HepG2 (cell line): ENCODE measurements around the gene MIA2. TPM values are rescaled to one million over a fixed set of nuclear protein-coding genes. Genes with fewer than 3 reads are reported as not detected.

ENCODE experiments used
- ARID2 ChIP-seq: sonication (generic); formaldehyde crosslinking; IDR thresholded peaks from 2 replicates; pipeline ENCODE4 v1.8.1; 2022; ENCODE audit warnings: mild to moderate bottlenecking, missing genetic modification reagents, borderline replicate concordance
- E2F5 ChIP-seq: sonication (generic); formaldehyde crosslinking; conservative IDR thresholded peaks from 2 replicates; pipeline ENCODE4 v1.4.0; 2020; ENCODE audit warnings: missing genetic modification reagents
- ELK4 ChIP-seq: sonication (generic); formaldehyde crosslinking; IDR thresholded peaks from 2 replicates; pipeline ENCODE4 v1.9.0; 2021; ENCODE audit warnings: missing genetic modification reagents, borderline replicate concordance
- HNF4A ChIP-seq: sonication (generic); formaldehyde crosslinking; IDR thresholded peaks from 2 replicates; pipeline ENCODE4 v1.4.0; 2020; ENCODE audit warnings: missing genetic modification reagents
- MIXL1 ChIP-seq: IDR thresholded peaks from 2 replicates; pipeline ENCODE4 v1.6.1; 2016
- PITX1 ChIP-seq: sonication (generic); formaldehyde crosslinking; IDR thresholded peaks from 2 replicates; pipeline ENCODE4 v1.5.1; 2020; ENCODE audit warnings: mild to moderate bottlenecking, missing genetic modification reagents
- PLSCR1 ChIP-seq: sonication (generic); formaldehyde crosslinking; IDR thresholded peaks from 2 replicates; pipeline ENCODE4 v1.5.0; 2020; ENCODE audit warnings: missing genetic modification reagents, mild to moderate bottlenecking, borderline replicate concordance
- RFXANK ChIP-seq: IDR thresholded peaks from 2 replicates; pipeline ENCODE4 v1.6.1; 2016
- SAFB2 ChIP-seq: sonication (generic); formaldehyde crosslinking; IDR thresholded peaks from 2 replicates; pipeline ENCODE4 v1.5.1; 2020; ENCODE audit warnings: missing genetic modification reagents, low read depth, mild to moderate bottlenecking, borderline replicate concordance
- SOX13 ChIP-seq, 3 experiments: fragments of 450-650 bp in 1 of 3; sonication (generic) in 1 of 3; formaldehyde crosslinking in 1 of 3; IDR thresholded peaks in 2 of 3; conservative IDR thresholded peaks in 1 of 3; 2 replicates each; pipeline versions ENCODE4 v1.5.0 to v1.6.1; 2016 to 2020; ENCODE audit warnings: antibody characterized with exemption in 1 of 3, mild to moderate bottlenecking in 1 of 3, missing compliant biosample characterization in 1 of 3, missing genetic modification reagents in 1 of 3, moderate library complexity in 1 of 3
- ZBTB38 ChIP-seq: sonication (generic); formaldehyde crosslinking; IDR thresholded peaks from 2 replicates; pipeline ENCODE4 v1.5.1; 2020; ENCODE audit warnings: mild to moderate bottlenecking, missing genetic modification reagents
- ZNF629 ChIP-seq: sonication (generic); formaldehyde crosslinking; conservative IDR thresholded peaks from 2 replicates; pipeline ENCODE4 v1.5.0; 2020; ENCODE audit warnings: missing genetic modification reagents
- ZSCAN30 ChIP-seq: sonication (generic); formaldehyde crosslinking; IDR thresholded peaks from 2 replicates; pipeline ENCODE4 v1.5.0; 2020; ENCODE audit warnings: mild to moderate bottlenecking, missing genetic modification reagents
- polyA plus RNA-seq, 8 experiments: library from polyadenylated mRNA; depleted of rRNA in 3 of 8; stranded (reverse) in 7 of 8; unstranded in 1 of 8; fragments of >200 nt; fragmentation: Illumina TruSeq in 4 of 8; extraction: Trizol in 4 of 8; gene quantifications; 2 replicates each; pipeline versions ENCODE4 v1.2.1 to v1.2.3, GENCODE V29; 2011 to 2016; ENCODE audit warnings: low read depth in 4 of 8, missing spikeins in 1 of 8, mixed read lengths in 1 of 8; ENCODE audit not compliant: insufficient read depth in 1 of 8
- total RNA-seq, 5 experiments: library from RNA; depleted of rRNA; stranded (reverse); fragments of >200 nt; fragmentation: Illumina TruSeq; extraction: Trizol; gene quantifications; 2 replicates each; pipeline ENCODE4 v1.2.3, GENCODE V29; 2016; ENCODE audit warnings: low read depth in 1 of 5
- TF ChIP-seq, protein P1 (sequence below): IDR thresholded peaks from 2 replicates; pipeline ENCODE4 v1.6.1; 2016; ENCODE audit warnings: missing compliant biosample characterization, missing genetic modification reagents, borderline replicate concordance
- TF ChIP-seq, protein P2 (sequence below): IDR thresholded peaks from 2 replicates; pipeline ENCODE4 v1.6.1; 2016; ENCODE audit warnings: low read depth, missing genetic modification reagents, missing compliant biosample characterization
- TF ChIP-seq, protein P3 (sequence below): fragments of 450-650 bp; IDR thresholded peaks from 2 replicates; pipeline ENCODE4 v1.6.1; 2016

The MIA2 gene
- total and polyA plus RNA-seq, 2 of the 13 experiments (the other 11 are each of a cell fraction or from before 2014, with no cell fraction given): 134 to 158 TPM

GRCh38 chr14:39251547-39251946 is 17.8 kb downstream of the MIA2 start (continued):
- no peak for TF ChIP-seq ELK4
- peak; percentile 39; the same call in 1 of the 2 replicates for TF ChIP-seq HNF4A
- no peak for TF ChIP-seq PLSCR1 (CRISPR knock-in tag)
- TF ChIP-seq, protein P1, sequence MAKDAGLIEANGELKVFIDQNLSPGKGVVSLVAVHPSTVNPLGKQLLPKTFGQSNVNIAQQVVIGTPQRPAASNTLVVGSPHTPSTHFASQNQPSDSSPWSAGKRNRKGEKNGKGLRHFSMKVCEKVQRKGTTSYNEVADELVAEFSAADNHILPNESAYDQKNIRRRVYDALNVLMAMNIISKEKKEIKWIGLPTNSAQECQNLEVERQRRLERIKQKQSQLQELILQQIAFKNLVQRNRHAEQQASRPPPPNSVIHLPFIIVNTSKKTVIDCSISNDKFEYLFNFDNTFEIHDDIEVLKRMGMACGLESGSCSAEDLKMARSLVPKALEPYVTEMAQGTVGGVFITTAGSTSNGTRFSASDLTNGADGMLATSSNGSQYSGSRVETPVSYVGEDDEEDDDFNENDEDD: no peak
- no peak for TF ChIP-seq PITX1
- TF ChIP-seq, protein P2, sequence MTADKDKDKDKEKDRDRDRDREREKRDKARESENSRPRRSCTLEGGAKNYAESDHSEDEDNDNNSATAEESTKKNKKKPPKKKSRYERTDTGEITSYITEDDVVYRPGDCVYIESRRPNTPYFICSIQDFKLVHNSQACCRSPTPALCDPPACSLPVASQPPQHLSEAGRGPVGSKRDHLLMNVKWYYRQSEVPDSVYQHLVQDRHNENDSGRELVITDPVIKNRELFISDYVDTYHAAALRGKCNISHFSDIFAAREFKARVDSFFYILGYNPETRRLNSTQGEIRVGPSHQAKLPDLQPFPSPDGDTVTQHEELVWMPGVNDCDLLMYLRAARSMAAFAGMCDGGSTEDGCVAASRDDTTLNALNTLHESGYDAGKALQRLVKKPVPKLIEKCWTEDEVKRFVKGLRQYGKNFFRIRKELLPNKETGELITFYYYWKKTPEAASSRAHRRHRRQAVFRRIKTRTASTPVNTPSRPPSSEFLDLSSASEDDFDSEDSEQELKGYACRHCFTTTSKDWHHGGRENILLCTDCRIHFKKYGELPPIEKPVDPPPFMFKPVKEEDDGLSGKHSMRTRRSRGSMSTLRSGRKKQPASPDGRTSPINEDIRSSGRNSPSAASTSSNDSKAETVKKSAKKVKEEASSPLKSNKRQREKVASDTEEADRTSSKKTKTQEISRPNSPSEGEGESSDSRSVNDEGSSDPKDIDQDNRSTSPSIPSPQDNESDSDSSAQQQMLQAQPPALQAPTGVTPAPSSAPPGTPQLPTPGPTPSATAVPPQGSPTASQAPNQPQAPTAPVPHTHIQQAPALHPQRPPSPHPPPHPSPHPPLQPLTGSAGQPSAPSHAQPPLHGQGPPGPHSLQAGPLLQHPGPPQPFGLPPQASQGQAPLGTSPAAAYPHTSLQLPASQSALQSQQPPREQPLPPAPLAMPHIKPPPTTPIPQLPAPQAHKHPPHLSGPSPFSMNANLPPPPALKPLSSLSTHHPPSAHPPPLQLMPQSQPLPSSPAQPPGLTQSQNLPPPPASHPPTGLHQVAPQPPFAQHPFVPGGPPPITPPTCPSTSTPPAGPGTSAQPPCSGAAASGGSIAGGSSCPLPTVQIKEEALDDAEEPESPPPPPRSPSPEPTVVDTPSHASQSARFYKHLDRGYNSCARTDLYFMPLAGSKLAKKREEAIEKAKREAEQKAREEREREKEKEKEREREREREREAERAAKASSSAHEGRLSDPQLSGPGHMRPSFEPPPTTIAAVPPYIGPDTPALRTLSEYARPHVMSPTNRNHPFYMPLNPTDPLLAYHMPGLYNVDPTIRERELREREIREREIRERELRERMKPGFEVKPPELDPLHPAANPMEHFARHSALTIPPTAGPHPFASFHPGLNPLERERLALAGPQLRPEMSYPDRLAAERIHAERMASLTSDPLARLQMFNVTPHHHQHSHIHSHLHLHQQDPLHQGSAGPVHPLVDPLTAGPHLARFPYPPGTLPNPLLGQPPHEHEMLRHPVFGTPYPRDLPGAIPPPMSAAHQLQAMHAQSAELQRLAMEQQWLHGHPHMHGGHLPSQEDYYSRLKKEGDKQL (CRISPR knock-in tag): no peak
- TF ChIP-seq ZBTB38: no peak
- no peak for TF ChIP-seq E2F5
- TF ChIP-seq ZSCAN30: no peak
- no peak for TF ChIP-seq ZNF629 (CRISPR knock-in tag)
- TF ChIP-seq SAFB2 (CRISPR knock-in tag): no peak
- 0 out of 2 replicates have a peak, but pooled peaks have one; percentile 26 for TF ChIP-seq MIXL1 (CRISPR knock-in tag)
- TF ChIP-seq ARID2 (CRISPR knock-in tag): no peak
- TF ChIP-seq SOX13 (IDR thresholded peaks at IDR 0.05): no peak
- TF ChIP-seq SOX13 (CRISPR knock-in tag; conservative IDR thresholded peaks at IDR 0.05 in 1 of 2, IDR thresholded peaks at IDR 0.05 in 1 of 2): peak in 1 of 2 experiments; percentile 28; a peak in 1 of 4 replicates
- TF ChIP-seq RFXANK (CRISPR knock-in tag): no peak
- TF ChIP-seq, protein P3, sequence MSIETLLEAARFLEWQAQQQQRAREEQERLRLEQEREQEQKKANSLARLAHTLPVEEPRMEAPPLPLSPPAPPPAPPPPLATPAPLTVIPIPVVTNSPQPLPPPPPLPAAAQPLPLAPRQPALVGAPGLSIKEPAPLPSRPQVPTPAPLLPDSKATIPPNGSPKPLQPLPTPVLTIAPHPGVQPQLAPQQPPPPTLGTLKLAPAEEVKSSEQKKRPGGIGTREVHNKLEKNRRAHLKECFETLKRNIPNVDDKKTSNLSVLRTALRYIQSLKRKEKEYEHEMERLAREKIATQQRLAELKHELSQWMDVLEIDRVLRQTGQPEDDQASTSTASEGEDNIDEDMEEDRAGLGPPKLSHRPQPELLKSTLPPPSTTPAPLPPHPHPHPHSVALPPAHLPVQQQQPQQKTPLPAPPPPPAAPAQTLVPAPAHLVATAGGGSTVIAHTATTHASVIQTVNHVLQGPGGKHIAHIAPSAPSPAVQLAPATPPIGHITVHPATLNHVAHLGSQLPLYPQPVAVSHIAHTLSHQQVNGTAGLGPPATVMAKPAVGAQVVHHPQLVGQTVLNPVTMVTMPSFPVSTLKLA: no peak
